ENCODE data around the gene GBE1. TPM values are rescaled to one million over a fixed set of nuclear protein-coding genes. Genes with fewer than 3 reads are reported as not detected.

GBE1 gene
- total RNA-seq, 2 donors from 2014 or later, result 60.1 to 67.1 TPM

- no peak for DNase-seq (ENCODE audit: low spot score)
- TF ChIP-seq, protein P1, sequence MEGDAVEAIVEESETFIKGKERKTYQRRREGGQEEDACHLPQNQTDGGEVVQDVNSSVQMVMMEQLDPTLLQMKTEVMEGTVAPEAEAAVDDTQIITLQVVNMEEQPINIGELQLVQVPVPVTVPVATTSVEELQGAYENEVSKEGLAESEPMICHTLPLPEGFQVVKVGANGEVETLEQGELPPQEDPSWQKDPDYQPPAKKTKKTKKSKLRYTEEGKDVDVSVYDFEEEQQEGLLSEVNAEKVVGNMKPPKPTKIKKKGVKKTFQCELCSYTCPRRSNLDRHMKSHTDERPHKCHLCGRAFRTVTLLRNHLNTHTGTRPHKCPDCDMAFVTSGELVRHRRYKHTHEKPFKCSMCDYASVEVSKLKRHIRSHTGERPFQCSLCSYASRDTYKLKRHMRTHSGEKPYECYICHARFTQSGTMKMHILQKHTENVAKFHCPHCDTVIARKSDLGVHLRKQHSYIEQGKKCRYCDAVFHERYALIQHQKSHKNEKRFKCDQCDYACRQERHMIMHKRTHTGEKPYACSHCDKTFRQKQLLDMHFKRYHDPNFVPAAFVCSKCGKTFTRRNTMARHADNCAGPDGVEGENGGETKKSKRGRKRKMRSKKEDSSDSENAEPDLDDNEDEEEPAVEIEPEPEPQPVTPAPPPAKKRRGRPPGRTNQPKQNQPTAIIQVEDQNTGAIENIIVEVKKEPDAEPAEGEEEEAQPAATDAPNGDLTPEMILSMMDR (IDR thresholded peaks at IDR 0.05), result no peak
- peaks cover 3% of the 10 kb centered on the region for H3K36me3 ChIP-seq
- no peak for ATAC-seq (ENCODE audit: insufficient number of reproducible peaks, low FRiP score, low read depth)
- H3K4me3 ChIP-seq, result no peak overlapping the region
- no peak overlapping the region for H3K27ac ChIP-seq
- no peaks in the 10 kb centered on the region for H3K4me1 ChIP-seq (ENCODE audit: control insufficient read depth in 1 of 2, low read depth in 2 of 2)
- no peaks in the 10 kb centered on the region for H3K27me3 ChIP-seq (replicated peaks; ENCODE audit: insufficient read depth)
- no peaks in the 10 kb centered on the region for H3K9me3 ChIP-seq
Observed at GRCh38 chr3:81572201-81572756, 189.2 kb downstream of the GBE1 start.

GRCh38 chr3:81568378-81568777, 193.1 kb downstream of the GBE1 start:
- ATAC-seq (ENCODE audit: insufficient number of reproducible peaks, low FRiP score, low read depth) (no peak), DNase-seq (ENCODE audit: low spot score) (no peak)
- Histone ChIP-seq H3K4me1 (ENCODE audit: control insufficient read depth in 1 of 2, low read depth in 2 of 2) (no peaks in the 10 kb centered on the region), H3K27ac (no peak overlapping the region), H3K36me3 (peaks cover 3% of the 10 kb centered on the region), H3K27me3 (replicated peaks; ENCODE audit: insufficient read depth) (no peaks in the 10 kb centered on the region), H3K9me3 (peaks cover 4% of the 10 kb centered on the region), H3K4me3 (no peak overlapping the region)
- TF ChIP-seq, protein P1 (IDR thresholded peaks at IDR 0.05), result no peak

DNA sequence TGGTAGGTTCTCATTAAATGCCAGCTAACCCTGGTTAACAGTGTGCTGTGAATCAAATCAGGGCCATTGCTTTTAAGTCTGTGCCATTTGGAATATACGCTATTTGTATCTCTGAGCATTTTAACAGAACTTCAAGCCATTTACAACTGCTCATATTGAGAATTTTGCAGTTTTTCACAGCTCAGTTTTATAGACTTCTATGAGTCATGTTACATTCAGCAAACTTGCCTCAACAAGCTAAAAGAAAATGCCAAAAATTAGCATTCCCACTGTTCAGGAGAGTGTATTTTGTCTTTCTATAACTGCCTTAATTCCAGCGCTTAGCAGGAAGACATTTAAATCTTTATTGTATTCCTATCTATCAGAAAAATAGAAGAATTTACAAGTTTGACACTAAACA, 196.4 kb downstream of the GBE1 start:
- Histone ChIP-seq H3K4me1 (ENCODE audit: control insufficient read depth in 1 of 2, low read depth in 2 of 2) (no peaks in the 10 kb centered on the region), H3K36me3 (peaks cover 7% of the 10 kb centered on the region), H3K27me3 (replicated peaks; ENCODE audit: insufficient read depth) (no peaks in the 10 kb centered on the region), H3K4me3 (no peak overlapping the region), H3K27ac (no peak overlapping the region), H3K9me3 (peaks cover 4% of the 10 kb centered on the region)
- TF ChIP-seq, protein P1 (IDR thresholded peaks at IDR 0.05), result no peak
- no peak for DNase-seq (ENCODE audit: low spot score)
- no peak for ATAC-seq (ENCODE audit: insufficient number of reproducible peaks, low FRiP score, low read depth)

DNA sequence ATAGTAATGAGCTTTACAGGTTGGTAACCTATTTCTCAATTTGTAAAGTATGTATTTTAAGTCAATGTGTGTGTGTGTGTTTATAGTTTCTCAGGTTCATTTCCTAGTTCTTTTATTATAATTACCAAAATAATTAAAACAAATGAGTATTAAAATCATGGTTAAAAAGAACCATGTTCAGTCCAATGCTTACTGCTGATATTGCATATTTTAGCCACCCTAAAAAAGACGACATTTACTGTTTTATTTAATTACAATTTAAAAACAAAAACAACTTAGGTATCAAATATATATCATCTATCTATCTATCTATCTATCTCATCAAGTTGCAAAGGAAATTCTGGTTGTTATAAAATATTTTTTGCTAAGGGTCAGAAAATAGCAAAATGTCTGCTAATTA, 203.3 kb downstream of the GBE1 start:
- ATAC-seq (ENCODE audit: insufficient number of reproducible peaks, low FRiP score, low read depth) (no peak), DNase-seq (ENCODE audit: low spot score) (no peak)
- TF ChIP-seq, protein P1 (IDR thresholded peaks at IDR 0.05), result no peak
- no peaks in the 10 kb centered on the region for H3K9me3 ChIP-seq
- H3K27me3 ChIP-seq (replicated peaks; ENCODE audit: insufficient read depth), result no peaks in the 10 kb centered on the region
- no peak overlapping the region for H3K27ac ChIP-seq
- peaks cover 0 to 34% of the 10 kb centered on the region in 2 donors for H3K4me1 ChIP-seq (ENCODE audit: control insufficient read depth in 1 of 2, low read depth in 2 of 2)
- no peak overlapping the region for H3K4me3 ChIP-seq
- H3K36me3 ChIP-seq, result peaks cover 3% of the 10 kb centered on the region

DNA sequence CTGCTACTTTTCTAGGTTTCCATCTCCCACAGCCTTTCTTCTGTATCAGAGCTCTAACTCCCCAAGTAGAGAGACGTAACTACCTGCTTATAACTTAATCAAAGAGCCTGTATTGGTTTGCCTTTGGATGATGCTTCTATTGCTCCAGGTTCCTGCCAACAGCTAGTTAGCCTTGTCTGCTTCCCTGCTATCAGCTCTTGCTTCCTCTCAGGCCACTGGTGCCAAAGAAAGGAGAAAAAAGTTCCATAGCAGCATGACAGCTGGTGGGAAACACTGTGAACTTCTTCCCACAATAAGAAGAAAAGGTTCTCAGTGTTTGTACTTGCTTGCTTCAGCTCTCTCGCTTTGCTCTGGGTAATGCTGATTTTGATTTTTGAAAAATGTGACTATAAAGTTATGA, 206.6 kb downstream of the GBE1 start:
- Histone ChIP-seq H3K27ac (peak overlapping the region; percentile 59 to 67), H3K27me3 (replicated peaks; ENCODE audit: insufficient read depth) (no peaks in the 10 kb centered on the region), H3K4me3 (peak overlapping the region; percentile 17), H3K4me1 (ENCODE audit: control insufficient read depth in 1 of 2, low read depth in 2 of 2) (peaks cover under 1 to 48% of the 10 kb centered on the region in 2 donors), H3K36me3 (no peaks in the 10 kb centered on the region), H3K9me3 (no peaks in the 10 kb centered on the region)
- TF ChIP-seq, protein P1 (IDR thresholded peaks at IDR 0.05), result no peak
- DNase-seq (ENCODE audit: low spot score), result no peak
- no peak for ATAC-seq (ENCODE audit: insufficient number of reproducible peaks, low FRiP score, low read depth)
